ENCODE results near the gene PNKD.

Gene PNKD

GRCh38 chr2:218366621-218367414, 96.5 kb downstream of the PNKD start:
- no peak for FAIRE-seq
- no peak for DNase-seq (ENCODE audit: extremely low spot score, insufficient read length, low read depth)

- FAIRE-seq (peak; percentile 96), DNase-seq (ENCODE audit: extremely low spot score, insufficient read length, low read depth) (peak; percentile 86)
These were observed 97.3 kb downstream of the PNKD start for GRCh38 chr2:218367415-218368149.

GRCh38 chr2:218368150-218368528, 97.8 kb downstream of the PNKD start:
- no peak for FAIRE-seq
- no peak for DNase-seq (ENCODE audit: extremely low spot score, insufficient read length, low read depth)

- no peak for FAIRE-seq
These were observed 98.4 kb downstream of the PNKD start for GRCh38 chr2:218368621-218369153.

GRCh38 chr2:218369330-218369729, 99.0 kb downstream of the PNKD start:
- FAIRE-seq (no peak), DNase-seq (ENCODE audit: extremely low spot score, insufficient read length, low read depth) (no peak)

More at GRCh38 chr2:218368621-218369153, 98.4 kb downstream of the PNKD start:
- DNase-seq (ENCODE audit: extremely low spot score, insufficient read length, low read depth) = no peak

GRCh38 chr2:218370410-218371063, 100.2 kb downstream of the PNKD start:
- DNase-seq (ENCODE audit: extremely low spot score, insufficient read length, low read depth) (no peak), FAIRE-seq (no peak)

- DNase-seq (ENCODE audit: extremely low spot score, insufficient read length, low read depth) (no peak), FAIRE-seq (no peak)
These were observed 101.6 kb downstream of the PNKD start for GRCh38 chr2:218371983-218372350.

- DNase-seq (ENCODE audit: extremely low spot score, insufficient read length, low read depth) (no peak), FAIRE-seq (no peak)
These were observed 104.5 kb downstream of the PNKD start for GRCh38 chr2:218374795-218375194.

- no peak for DNase-seq (ENCODE audit: extremely low spot score, insufficient read length, low read depth)
- FAIRE-seq = no peak
These were observed 104.9 kb downstream of the PNKD start for GRCh38 chr2:218375212-218375611.

GRCh38 chr2:218378053-218378452, 107.7 kb downstream of the PNKD start:
- DNase-seq (ENCODE audit: extremely low spot score, insufficient read length, low read depth) (no peak), FAIRE-seq (no peak)

GRCh38 chr2:218381916-218382366, 111.6 kb downstream of the PNKD start, which contains the start of gene SLC11A1:
Gene SLC11A1, plus strand, starts transcription at chr2:218382273. Its CDS starts 96 bp downstream, at chr2:218382369.
- DNase-seq (ENCODE audit: extremely low spot score, insufficient read length, low read depth) (no peak), FAIRE-seq (no peak)

GRCh38 chr2:218382785-218383184, 112.5 kb downstream of the PNKD start:
- FAIRE-seq (no peak), DNase-seq (ENCODE audit: extremely low spot score, insufficient read length, low read depth) (no peak)

- no peak for FAIRE-seq
- DNase-seq (ENCODE audit: extremely low spot score, insufficient read length, low read depth) = no peak
These were observed 113.7 kb downstream of the PNKD start for GRCh38 chr2:218383892-218384519.

GRCh38 chr2:218384975-218385374, 114.7 kb downstream of the PNKD start:
- DNase-seq (ENCODE audit: extremely low spot score, insufficient read length, low read depth) (no peak), FAIRE-seq (no peak)

GRCh38 chr2:218386505-218387368, 116.4 kb downstream of the PNKD start:
- DNase-seq (ENCODE audit: extremely low spot score, insufficient read length, low read depth) = no peak

GRCh38 chr2:218387369-218388194, 117.3 kb downstream of the PNKD start:
- FAIRE-seq (no peak), DNase-seq (ENCODE audit: extremely low spot score, insufficient read length, low read depth) (no peak)

More at GRCh38 chr2:218386505-218387368, 116.4 kb downstream of the PNKD start:
- no peak for FAIRE-seq

GRCh38 chr2:218389333-218390150, 119.2 kb downstream of the PNKD start:
- DNase-seq (ENCODE audit: extremely low spot score, insufficient read length, low read depth) (no peak), FAIRE-seq (no peak)

Measured in GM18507 (cell line).